ENCODE measurements around the gene MT1HL1.

DNA sequence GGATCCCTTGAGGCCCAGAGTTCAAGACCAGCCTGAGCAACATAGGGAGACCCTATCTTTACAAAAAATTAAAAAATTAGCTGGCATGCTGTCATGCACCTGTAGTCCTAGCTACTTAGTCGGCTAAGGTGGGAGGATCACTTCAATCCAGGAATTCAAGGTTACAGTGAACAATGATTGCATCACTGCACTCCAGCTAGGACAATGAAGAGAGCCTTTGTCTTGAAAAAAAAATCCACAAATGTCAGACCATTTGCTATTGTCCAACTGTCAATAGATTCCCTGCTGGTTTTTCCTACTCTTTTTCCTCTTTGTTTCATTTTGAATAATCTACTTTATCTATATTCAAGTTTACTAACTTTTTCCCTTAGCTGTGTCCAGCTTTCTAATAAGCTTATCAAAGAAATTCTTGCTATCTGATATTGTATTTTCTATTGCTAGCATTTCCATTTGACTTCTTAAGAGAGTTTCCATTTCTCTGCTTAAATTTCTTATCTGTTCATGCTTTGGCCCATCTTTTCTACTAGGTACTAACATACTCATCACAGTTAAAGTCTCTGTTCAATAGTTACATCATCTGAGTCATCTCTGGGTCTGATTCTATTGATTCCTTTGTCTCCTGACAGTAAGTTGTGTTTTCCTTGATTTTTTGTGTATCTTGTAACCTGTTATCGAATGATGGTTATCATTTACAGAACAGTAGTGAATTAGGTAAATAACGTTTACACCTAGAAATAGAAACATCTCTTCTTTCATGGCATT lies 14.8 kb downstream of the MT1HL1 start:
- TF ChIP-seq, protein P1, sequence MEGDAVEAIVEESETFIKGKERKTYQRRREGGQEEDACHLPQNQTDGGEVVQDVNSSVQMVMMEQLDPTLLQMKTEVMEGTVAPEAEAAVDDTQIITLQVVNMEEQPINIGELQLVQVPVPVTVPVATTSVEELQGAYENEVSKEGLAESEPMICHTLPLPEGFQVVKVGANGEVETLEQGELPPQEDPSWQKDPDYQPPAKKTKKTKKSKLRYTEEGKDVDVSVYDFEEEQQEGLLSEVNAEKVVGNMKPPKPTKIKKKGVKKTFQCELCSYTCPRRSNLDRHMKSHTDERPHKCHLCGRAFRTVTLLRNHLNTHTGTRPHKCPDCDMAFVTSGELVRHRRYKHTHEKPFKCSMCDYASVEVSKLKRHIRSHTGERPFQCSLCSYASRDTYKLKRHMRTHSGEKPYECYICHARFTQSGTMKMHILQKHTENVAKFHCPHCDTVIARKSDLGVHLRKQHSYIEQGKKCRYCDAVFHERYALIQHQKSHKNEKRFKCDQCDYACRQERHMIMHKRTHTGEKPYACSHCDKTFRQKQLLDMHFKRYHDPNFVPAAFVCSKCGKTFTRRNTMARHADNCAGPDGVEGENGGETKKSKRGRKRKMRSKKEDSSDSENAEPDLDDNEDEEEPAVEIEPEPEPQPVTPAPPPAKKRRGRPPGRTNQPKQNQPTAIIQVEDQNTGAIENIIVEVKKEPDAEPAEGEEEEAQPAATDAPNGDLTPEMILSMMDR (conservative IDR thresholded peaks at IDR 0.05; ENCODE audit: low read depth, low read length): no peak
- TF ChIP-seq RFX5 (IDR thresholded peaks at IDR 0.05; ENCODE audit: low read depth, low read length): no peak
- no peak for TF ChIP-seq SMC3 (IDR thresholded peaks at IDR 0.05; ENCODE audit: low read depth, low read length)

Measured in IMR-90 (cell line).